Measurements from ENCODE around the gene RCC2.

RCC2 gene

GRCh38 chr1:17392199-17392740 is 47.2 kb downstream of the RCC2 start:
- H3K9me3 ChIP-seq (ENCODE audit: control insufficient read depth, low read length), result no peaks in the 10 kb centered on the region
- DNase-seq, result no peak
- H3K36me3 ChIP-seq (ENCODE audit: control insufficient read depth, insufficient read depth, low read length), result no peaks in the 10 kb centered on the region
- H3K4me3 ChIP-seq (ENCODE audit: insufficient read depth, low read depth, low read length, poor library complexity, severe bottlenecking), result no peak overlapping the region
- H3K27me3 ChIP-seq (replicated peaks; ENCODE audit: control insufficient read depth, insufficient read depth, low read length, poor library complexity, severe bottlenecking), result no peaks in the 10 kb centered on the region
- no peaks in the 10 kb centered on the region for H3K4me1 ChIP-seq (ENCODE audit: control insufficient read depth, insufficient read depth, low read length, poor library complexity, severe bottlenecking)
- no peak overlapping the region for H3K27ac ChIP-seq (ENCODE audit: insufficient read depth, low read length, poor library complexity, severe bottlenecking)

- H3K27ac ChIP-seq (ENCODE audit: insufficient read depth, low read length, poor library complexity, severe bottlenecking), result no peak overlapping the region
- H3K27me3 ChIP-seq (replicated peaks; ENCODE audit: control insufficient read depth, insufficient read depth, low read length, poor library complexity, severe bottlenecking), result peaks cover 7% of the 10 kb centered on the region
- H3K9me3 ChIP-seq (ENCODE audit: control insufficient read depth, low read length), result no peaks in the 10 kb centered on the region
- H3K4me1 ChIP-seq (ENCODE audit: control insufficient read depth, insufficient read depth, low read length, poor library complexity, severe bottlenecking), result no peaks in the 10 kb centered on the region
- no peaks in the 10 kb centered on the region for H3K36me3 ChIP-seq (ENCODE audit: control insufficient read depth, insufficient read depth, low read length)
- no peak overlapping the region for H3K4me3 ChIP-seq (ENCODE audit: insufficient read depth, low read depth, low read length, poor library complexity, severe bottlenecking)
- no peak for DNase-seq
Observed at GRCh38 chr1:17381161-17381560, 58.3 kb downstream of the RCC2 start.

- Histone ChIP-seq H3K4me3 (ENCODE audit: insufficient read depth, low read depth, low read length, poor library complexity, severe bottlenecking) (no peak overlapping the region), H3K4me1 (ENCODE audit: control insufficient read depth, insufficient read depth, low read length, poor library complexity, severe bottlenecking) (no peaks in the 10 kb centered on the region), H3K36me3 (ENCODE audit: control insufficient read depth, insufficient read depth, low read length) (no peaks in the 10 kb centered on the region), H3K9me3 (ENCODE audit: control insufficient read depth, low read length) (no peaks in the 10 kb centered on the region), H3K27ac (ENCODE audit: insufficient read depth, low read length, poor library complexity, severe bottlenecking) (no peak overlapping the region), H3K27me3 (replicated peaks; ENCODE audit: control insufficient read depth, insufficient read depth, low read length, poor library complexity, severe bottlenecking) (peaks cover 7% of the 10 kb centered on the region)
- no peak for DNase-seq
Observed at GRCh38 chr1:17377325-17377953, 62.0 kb downstream of the RCC2 start.

- no peaks in the 10 kb centered on the region for H3K27me3 ChIP-seq (replicated peaks; ENCODE audit: control insufficient read depth, insufficient read depth, low read length, poor library complexity, severe bottlenecking)
- H3K27ac ChIP-seq (ENCODE audit: insufficient read depth, low read length, poor library complexity, severe bottlenecking), result no peak overlapping the region
- H3K4me3 ChIP-seq (ENCODE audit: insufficient read depth, low read depth, low read length, poor library complexity, severe bottlenecking), result no peak overlapping the region
- H3K9me3 ChIP-seq (ENCODE audit: control insufficient read depth, low read length), result no peaks in the 10 kb centered on the region
- H3K36me3 ChIP-seq (ENCODE audit: control insufficient read depth, insufficient read depth, low read length), result no peaks in the 10 kb centered on the region
- H3K4me1 ChIP-seq (ENCODE audit: control insufficient read depth, insufficient read depth, low read length, poor library complexity, severe bottlenecking), result no peaks in the 10 kb centered on the region
- no peak for DNase-seq
Observed at GRCh38 chr1:17375651-17376050, 63.8 kb downstream of the RCC2 start.

GRCh38 chr1:17372955-17373354 is 66.5 kb downstream of the RCC2 start:
- no peaks in the 10 kb centered on the region for H3K9me3 ChIP-seq (ENCODE audit: control insufficient read depth, low read length)
- no peak overlapping the region for H3K4me3 ChIP-seq (ENCODE audit: insufficient read depth, low read depth, low read length, poor library complexity, severe bottlenecking)
- no peak for DNase-seq
- no peaks in the 10 kb centered on the region for H3K36me3 ChIP-seq (ENCODE audit: control insufficient read depth, insufficient read depth, low read length)
- H3K27me3 ChIP-seq (replicated peaks; ENCODE audit: control insufficient read depth, insufficient read depth, low read length, poor library complexity, severe bottlenecking), result no peaks in the 10 kb centered on the region
- H3K4me1 ChIP-seq (ENCODE audit: control insufficient read depth, insufficient read depth, low read length, poor library complexity, severe bottlenecking), result no peaks in the 10 kb centered on the region
- no peak overlapping the region for H3K27ac ChIP-seq (ENCODE audit: insufficient read depth, low read length, poor library complexity, severe bottlenecking)

GRCh38 chr1:17371896-17372295 is 67.6 kb downstream of the RCC2 start, which contains the start of gene PADI6:
PADI6 (plus strand) TSS chr1:17372196; CDS start chr1:17372246, 50 bp downstream.
- Histone ChIP-seq H3K9me3 (ENCODE audit: control insufficient read depth, low read length) (no peaks in the 10 kb centered on the region), H3K27ac (ENCODE audit: insufficient read depth, low read length, poor library complexity, severe bottlenecking) (no peak within 1 kb of the TSS), H3K4me3 (ENCODE audit: insufficient read depth, low read depth, low read length, poor library complexity, severe bottlenecking) (no peak within 1 kb of the TSS), H3K27me3 (replicated peaks; ENCODE audit: control insufficient read depth, insufficient read depth, low read length, poor library complexity, severe bottlenecking) (no peaks in the 10 kb centered on the region), H3K4me1 (ENCODE audit: control insufficient read depth, insufficient read depth, low read length, poor library complexity, severe bottlenecking) (no peaks in the 10 kb centered on the region), H3K36me3 (ENCODE audit: control insufficient read depth, insufficient read depth, low read length) (no peaks in the 10 kb centered on the region)
- no peak for DNase-seq

- no peak overlapping the region for H3K4me3 ChIP-seq (ENCODE audit: insufficient read depth, low read depth, low read length, poor library complexity, severe bottlenecking)
- no peak for DNase-seq
- H3K9me3 ChIP-seq (ENCODE audit: control insufficient read depth, low read length), result no peaks in the 10 kb centered on the region
- no peak overlapping the region for H3K27ac ChIP-seq (ENCODE audit: insufficient read depth, low read length, poor library complexity, severe bottlenecking)
- H3K36me3 ChIP-seq (ENCODE audit: control insufficient read depth, insufficient read depth, low read length), result no peaks in the 10 kb centered on the region
- no peaks in the 10 kb centered on the region for H3K27me3 ChIP-seq (replicated peaks; ENCODE audit: control insufficient read depth, insufficient read depth, low read length, poor library complexity, severe bottlenecking)
- H3K4me1 ChIP-seq (ENCODE audit: control insufficient read depth, insufficient read depth, low read length, poor library complexity, severe bottlenecking), result no peaks in the 10 kb centered on the region
Observed at GRCh38 chr1:17370618-17371017, 68.9 kb downstream of the RCC2 start.

- H3K9me3 ChIP-seq (ENCODE audit: control insufficient read depth, low read length), result no peaks in the 10 kb centered on the region
- H3K4me3 ChIP-seq (ENCODE audit: insufficient read depth, low read depth, low read length, poor library complexity, severe bottlenecking), result no peak overlapping the region
- no peak for DNase-seq
- H3K36me3 ChIP-seq (ENCODE audit: control insufficient read depth, insufficient read depth, low read length), result no peaks in the 10 kb centered on the region
- H3K4me1 ChIP-seq (ENCODE audit: control insufficient read depth, insufficient read depth, low read length, poor library complexity, severe bottlenecking), result no peaks in the 10 kb centered on the region
- H3K27ac ChIP-seq (ENCODE audit: insufficient read depth, low read length, poor library complexity, severe bottlenecking), result no peak overlapping the region
- no peaks in the 10 kb centered on the region for H3K27me3 ChIP-seq (replicated peaks; ENCODE audit: control insufficient read depth, insufficient read depth, low read length, poor library complexity, severe bottlenecking)
Observed at GRCh38 chr1:17369466-17369865, 70.0 kb downstream of the RCC2 start.

- DNase-seq, result no peak
- H3K36me3 ChIP-seq (ENCODE audit: control insufficient read depth, insufficient read depth, low read length), result no peaks in the 10 kb centered on the region
- H3K27me3 ChIP-seq (replicated peaks; ENCODE audit: control insufficient read depth, insufficient read depth, low read length, poor library complexity, severe bottlenecking), result no peaks in the 10 kb centered on the region
- H3K9me3 ChIP-seq (ENCODE audit: control insufficient read depth, low read length), result no peaks in the 10 kb centered on the region
- no peaks in the 10 kb centered on the region for H3K4me1 ChIP-seq (ENCODE audit: control insufficient read depth, insufficient read depth, low read length, poor library complexity, severe bottlenecking)
- no peak overlapping the region for H3K27ac ChIP-seq (ENCODE audit: insufficient read depth, low read length, poor library complexity, severe bottlenecking)
- H3K4me3 ChIP-seq (ENCODE audit: insufficient read depth, low read depth, low read length, poor library complexity, severe bottlenecking), result no peak overlapping the region
Observed at GRCh38 chr1:17365293-17365692, 74.2 kb downstream of the RCC2 start.

GRCh38 chr1:17363771-17364170 is 75.7 kb downstream of the RCC2 start:
- H3K36me3 ChIP-seq (ENCODE audit: control insufficient read depth, insufficient read depth, low read length), result no peaks in the 10 kb centered on the region
- H3K4me1 ChIP-seq (ENCODE audit: control insufficient read depth, insufficient read depth, low read length, poor library complexity, severe bottlenecking), result no peaks in the 10 kb centered on the region
- H3K4me3 ChIP-seq (ENCODE audit: insufficient read depth, low read depth, low read length, poor library complexity, severe bottlenecking), result no peak overlapping the region
- H3K27me3 ChIP-seq (replicated peaks; ENCODE audit: control insufficient read depth, insufficient read depth, low read length, poor library complexity, severe bottlenecking), result no peaks in the 10 kb centered on the region
- no peaks in the 10 kb centered on the region for H3K9me3 ChIP-seq (ENCODE audit: control insufficient read depth, low read length)
- DNase-seq, result no peak
- H3K27ac ChIP-seq (ENCODE audit: insufficient read depth, low read length, poor library complexity, severe bottlenecking), result no peak overlapping the region

All from effector memory CD4-positive, alpha-beta T cell (primary cell).